ENCODE measurements around the gene APOBEC3G. TPM values are rescaled to one million over a fixed set of nuclear protein-coding genes. Genes with fewer than 3 reads are reported as not detected.
A peak's percentile ranks its signal among the peaks of the same experiment; 100 is the strongest.

The APOBEC3G gene
- total RNA-seq, 4 donors from 2014 or later = 7.1 to 11.6 (median 9.4) TPM; not detected in 1

DNA sequence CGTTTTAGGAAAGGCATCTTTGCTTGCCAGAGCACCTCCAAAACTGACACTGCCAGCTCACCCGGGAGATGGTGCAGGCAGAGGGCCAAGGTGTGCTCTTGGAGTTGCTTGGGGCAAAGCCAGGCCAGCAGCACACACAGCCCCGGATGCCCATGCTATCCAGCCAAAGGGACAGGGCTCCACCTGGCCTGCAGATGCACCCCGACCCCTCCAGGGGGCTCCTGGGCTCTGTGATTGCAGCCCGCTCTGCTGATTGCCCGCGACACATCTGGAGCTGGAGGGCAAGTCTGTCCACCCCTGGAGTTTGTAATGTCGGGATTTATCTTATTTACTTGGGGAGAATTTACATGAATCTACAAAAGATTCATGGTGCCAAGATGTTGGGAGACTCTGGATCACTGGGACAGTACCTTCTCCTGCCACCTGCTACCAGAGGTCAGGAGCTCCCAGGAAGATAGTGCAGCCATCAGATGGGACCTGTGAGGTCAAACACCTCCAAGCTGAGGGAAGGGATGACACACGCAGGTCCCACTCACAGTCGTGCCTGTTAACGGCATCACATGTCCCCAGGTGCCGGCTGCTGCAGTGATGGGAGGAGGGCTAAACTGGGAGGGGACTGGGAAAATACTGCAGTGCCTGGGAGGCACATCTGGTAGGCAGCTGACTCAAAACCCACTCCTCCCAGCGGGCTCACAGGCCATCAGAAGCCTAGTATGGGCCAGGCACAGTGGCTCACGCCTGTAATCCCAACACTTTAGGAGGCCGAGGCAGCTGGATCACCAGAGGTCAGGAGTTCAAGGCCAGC lies 58.2 kb downstream of the APOBEC3G start:
- peak; percentile 44 for DNase-seq
- no peaks in the 10 kb centered on the region for H3K27me3 ChIP-seq
- H3K4me3 ChIP-seq = no peak overlapping the region
- peaks cover 9 to 17% (median 16%) of the 10 kb centered on the region in 4 donors for H3K4me1 ChIP-seq
- in situ Hi-C loops (cut with MboI; ENCODE audit: low pct_ligation_motif_present in 1 of 4, low pct_unique_long_range_greater_than_20kb in 1 of 4, low sequenced_read_pairs in 3 of 4) = no loop called here
- TF ChIP-seq, protein P1, sequence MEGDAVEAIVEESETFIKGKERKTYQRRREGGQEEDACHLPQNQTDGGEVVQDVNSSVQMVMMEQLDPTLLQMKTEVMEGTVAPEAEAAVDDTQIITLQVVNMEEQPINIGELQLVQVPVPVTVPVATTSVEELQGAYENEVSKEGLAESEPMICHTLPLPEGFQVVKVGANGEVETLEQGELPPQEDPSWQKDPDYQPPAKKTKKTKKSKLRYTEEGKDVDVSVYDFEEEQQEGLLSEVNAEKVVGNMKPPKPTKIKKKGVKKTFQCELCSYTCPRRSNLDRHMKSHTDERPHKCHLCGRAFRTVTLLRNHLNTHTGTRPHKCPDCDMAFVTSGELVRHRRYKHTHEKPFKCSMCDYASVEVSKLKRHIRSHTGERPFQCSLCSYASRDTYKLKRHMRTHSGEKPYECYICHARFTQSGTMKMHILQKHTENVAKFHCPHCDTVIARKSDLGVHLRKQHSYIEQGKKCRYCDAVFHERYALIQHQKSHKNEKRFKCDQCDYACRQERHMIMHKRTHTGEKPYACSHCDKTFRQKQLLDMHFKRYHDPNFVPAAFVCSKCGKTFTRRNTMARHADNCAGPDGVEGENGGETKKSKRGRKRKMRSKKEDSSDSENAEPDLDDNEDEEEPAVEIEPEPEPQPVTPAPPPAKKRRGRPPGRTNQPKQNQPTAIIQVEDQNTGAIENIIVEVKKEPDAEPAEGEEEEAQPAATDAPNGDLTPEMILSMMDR (IDR thresholded peaks at IDR 0.05) = peak in 4 of 5 experiments; percentile 24 to 33 (median 28)
- TF ChIP-seq EP300 (IDR thresholded peaks at IDR 0.05; ENCODE audit: low read depth) = no peak
- TF ChIP-seq POLR2A (IDR thresholded peaks at IDR 0.05) = no peak
- no peak for TF ChIP-seq POLR2AphosphoS5 (IDR thresholded peaks at IDR 0.05)
- no peaks in the 10 kb centered on the region for H3K9me3 ChIP-seq
- 59 to 100% methylated on average over 1 to 15 of the region's 15 CpGs for WGBS, 2 donors (ENCODE audit: low coverage in 1 of 2)
- intact Hi-C loops (cut with DNase I; ENCODE audit: low total_unique reads) = loop anchor here (10.0 kb wide), 1 partner anchor 270 kb away; no protein-coding TSS in a partner anchor
- H3K36me3 ChIP-seq = no peaks in the 10 kb centered on the region
- peak overlapping the region in 1 of 4 donors; percentile 10 for H3K27ac ChIP-seq

DNA sequence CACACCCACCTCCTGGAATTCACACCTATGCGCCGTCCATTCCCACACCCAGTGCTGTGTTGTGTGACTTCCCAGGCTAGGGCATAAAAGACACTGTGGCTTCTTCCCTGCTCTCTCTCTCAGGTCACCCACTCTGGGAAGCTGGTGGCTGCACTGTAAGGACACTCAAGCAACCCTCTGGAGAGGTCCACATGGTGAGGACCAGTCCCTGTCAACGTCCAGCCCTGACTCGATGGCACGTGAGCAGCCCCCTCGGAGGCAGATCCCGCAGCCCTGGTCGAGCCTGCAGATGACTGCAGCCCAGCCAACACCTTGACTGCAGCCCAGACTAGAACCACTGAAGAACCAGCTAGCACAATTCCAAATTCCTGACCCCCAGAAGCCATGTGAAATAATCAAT lies 59.2 kb downstream of the APOBEC3G start:
- in situ Hi-C loops (cut with MboI; ENCODE audit: low pct_ligation_motif_present in 1 of 4, low pct_unique_long_range_greater_than_20kb in 1 of 4, low sequenced_read_pairs in 3 of 4) = no loop called here
- Histone ChIP-seq H3K9me3 (no peaks in the 10 kb centered on the region), H3K4me3 (no peak overlapping the region), H3K36me3 (no peaks in the 10 kb centered on the region), H3K27ac (no peak overlapping the region), H3K4me1 (peaks cover 5 to 7% (median 6%) of the 10 kb centered on the region in 4 donors), H3K27me3 (no peaks in the 10 kb centered on the region)
- DNase-seq = no peak
- TF ChIP-seq POLR2A (IDR thresholded peaks at IDR 0.05) (no peak), POLR2AphosphoS5 (IDR thresholded peaks at IDR 0.05) (no peak), EP300 (IDR thresholded peaks at IDR 0.05; ENCODE audit: low read depth) (no peak)
- TF ChIP-seq, protein P1 (IDR thresholded peaks at IDR 0.05) = no peak
- WGBS, 2 donors (ENCODE audit: low coverage in 1 of 2) = 85% methylated on average over 8 of the region's 8 CpGs; no CpG with 5 or more reads in 1 of the 2 donors
- intact Hi-C loops (cut with DNase I; ENCODE audit: low total_unique reads) = loop anchor here (10.0 kb wide), 1 partner anchor 272 kb away; no protein-coding TSS in a partner anchor

Small RNA genes lying within 50 kb of the gene (small RNA-seq; reads per million reads assigned to genes)
- gene AL022318.2 (0 reads per million in 4 donors), gene COX5BP7 (0 reads per million in 4 donors)

Other genes starting within 250 kb of the APOBEC3G start
- gene NPTXR, start 233.2 kb upstream of the APOBEC3G start, total RNA-seq = 10 to 100 TPM in 1 of 4 donors, 1 to 10 TPM in 2, under 1 TPM in 1; 0.75 to 27.9 (median 1.8) TPM
- gene CBX6, start 205.1 kb upstream of the APOBEC3G start, total RNA-seq = 10 to 100 TPM; 14.5 to 42.6 (median 22.1) TPM
- gene APOBEC3A, start 119.7 kb upstream of the APOBEC3G start, total RNA-seq = 1 to 10 TPM in 2 of 4 donors, not detected in 2; 2.7 to 3.0 TPM
- gene APOBEC3B, start 94.9 kb upstream of the APOBEC3G start, total RNA-seq = 10 to 100 TPM in 2 of 4 donors, 1 to 10 TPM in 1, not detected in 1; 7.8 to 15.3 (median 10.9) TPM
- gene APOBEC3C, start 63.0 kb upstream of the APOBEC3G start, total RNA-seq = 1 to 10 TPM; 1.2 to 9.1 (median 7.5) TPM
- 1 to 10 TPM; 2.0 to 6.4 (median 4.2) TPM for gene APOBEC3D, start 56.1 kb upstream of the APOBEC3G start, total RNA-seq
- gene APOBEC3F, start 36.4 kb upstream of the APOBEC3G start, total RNA-seq = 1 to 10 TPM in 3 of 4 donors, not detected in 1; 2.6 to 6.8 (median 4.8) TPM
- gene APOBEC3H, start 20.0 kb downstream of the APOBEC3G start, total RNA-seq = 1 to 10 TPM in 1 of 4 donors, under 1 TPM in 1, not detected in 2; 0.41 to 2.1 TPM
- gene CBX7, start 75.4 kb downstream of the APOBEC3G start, total RNA-seq = 100 to 1,000 TPM in 1 of 4 donors, 10 to 100 TPM in 3; 15.3 to 129 (median 58.4) TPM
- gene PDGFB, start 167.7 kb downstream of the APOBEC3G start, total RNA-seq = 1 to 10 TPM; 2.7 to 7.5 (median 4.0) TPM
- 1,000 to 10,000 TPM in 3 of 4 donors, 100 to 1,000 TPM in 1; 909 to 2,069 (median 1,420) TPM for gene RPL3, start 242.3 kb downstream of the APOBEC3G start, total RNA-seq